KBM-7 (cell line): ENCODE results near the gene ZNF628.

Experiments used
- DNase-seq: peaks from one replicate; pipeline ENCODE4 v3.0.0-alpha.2; 2015
- in situ Hi-C: fragments of 300-500 bp; cut with MboI; formaldehyde crosslinking; loops from 2 replicates; pipeline ENCODE4 v1.14.3; 2020; ENCODE audit warnings: low sequenced_read_pairs, low pct_unique_long_range_greater_than_20kb, mixed read lengths

ZNF628 gene

DNA sequence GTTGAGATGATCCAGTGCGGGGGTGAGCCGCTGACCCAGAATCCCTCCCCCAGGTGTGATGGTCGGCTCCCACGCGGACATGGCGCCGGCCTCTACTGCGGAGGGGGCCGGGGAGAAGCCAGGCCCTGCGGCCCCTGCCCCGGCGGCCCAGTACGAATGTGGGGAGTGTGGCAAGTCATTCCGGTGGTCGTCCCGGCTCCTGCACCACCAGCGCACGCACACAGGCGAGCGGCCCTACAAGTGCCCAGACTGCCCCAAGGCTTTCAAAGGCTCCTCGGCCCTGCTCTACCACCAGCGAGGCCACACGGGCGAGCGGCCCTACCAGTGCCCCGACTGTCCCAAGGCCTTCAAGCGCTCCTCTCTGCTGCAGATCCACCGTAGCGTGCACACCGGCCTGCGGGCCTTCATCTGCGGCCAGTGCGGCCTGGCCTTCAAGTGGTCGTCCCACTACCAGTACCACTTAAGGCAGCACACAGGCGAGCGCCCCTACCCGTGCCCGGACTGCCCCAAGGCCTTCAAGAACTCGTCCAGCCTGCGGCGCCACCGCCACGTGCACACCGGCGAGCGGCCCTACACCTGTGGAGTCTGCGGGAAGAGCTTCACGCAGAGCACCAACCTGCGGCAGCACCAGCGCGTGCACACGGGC lies 4.9 kb downstream of the ZNF628 start:
- DNase-seq: no peak

DNA sequence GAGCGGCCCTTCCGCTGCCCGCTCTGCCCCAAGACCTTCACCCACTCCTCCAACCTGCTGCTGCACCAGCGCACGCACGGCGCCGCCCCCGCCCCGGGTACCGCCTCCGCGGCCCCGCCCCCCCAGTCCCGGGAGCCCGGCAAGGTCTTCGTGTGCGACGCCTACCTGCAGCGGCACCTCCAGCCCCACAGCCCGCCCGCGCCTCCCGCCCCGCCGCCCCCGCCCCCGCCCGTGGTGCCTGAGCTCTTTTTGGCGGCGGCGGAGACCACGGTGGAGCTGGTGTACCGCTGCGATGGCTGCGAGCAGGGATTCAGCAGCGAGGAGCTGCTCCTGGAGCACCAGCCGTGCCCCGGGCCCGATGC lies 5.4 kb downstream of the ZNF628 start:
- in situ Hi-C loops: no loop called here
- no peak for DNase-seq

More for the DNA sequence above, 4.9 kb downstream of the ZNF628 start:
- in situ Hi-C loops: no loop called here

DNA sequence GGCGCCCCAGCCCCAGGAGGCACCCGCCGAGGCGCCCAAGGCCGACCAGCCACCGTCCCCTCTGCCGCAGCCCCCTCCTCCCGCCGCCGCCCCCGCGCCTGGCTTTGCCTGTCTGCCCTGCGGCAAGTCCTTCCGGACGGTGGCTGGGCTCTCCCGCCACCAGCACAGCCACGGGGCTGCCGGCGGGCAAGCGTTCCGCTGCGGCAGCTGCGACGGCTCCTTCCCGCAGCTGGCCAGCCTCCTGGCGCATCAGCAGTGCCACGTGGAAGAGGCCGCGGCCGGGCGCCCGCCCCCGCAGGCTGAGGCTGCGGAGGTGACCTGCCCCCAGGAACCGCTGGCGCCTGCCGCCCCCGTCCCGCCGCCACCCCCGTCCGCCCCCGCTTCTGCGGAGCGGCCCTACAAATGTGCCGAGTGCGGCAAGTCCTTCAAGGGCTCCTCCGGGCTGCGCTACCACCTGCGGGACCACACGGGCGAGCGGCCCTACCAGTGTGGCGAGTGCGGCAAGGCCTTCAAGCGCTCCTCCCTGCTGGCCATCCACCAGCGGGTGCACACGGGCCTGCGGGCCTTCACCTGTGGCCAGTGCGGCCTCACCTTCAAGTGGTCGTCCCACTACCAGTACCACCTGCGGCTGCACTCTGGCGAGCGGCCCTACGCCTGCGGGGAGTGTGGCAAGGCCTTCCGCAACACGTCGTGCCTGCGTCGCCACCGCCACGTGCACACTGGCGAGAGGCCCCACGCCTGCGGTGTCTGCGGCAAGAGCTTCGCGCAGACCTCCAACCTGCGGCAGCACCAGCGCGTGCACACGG lies 5.9 kb downstream of the ZNF628 start:
- in situ Hi-C loops: no loop called here
- no peak for DNase-seq

DNA sequence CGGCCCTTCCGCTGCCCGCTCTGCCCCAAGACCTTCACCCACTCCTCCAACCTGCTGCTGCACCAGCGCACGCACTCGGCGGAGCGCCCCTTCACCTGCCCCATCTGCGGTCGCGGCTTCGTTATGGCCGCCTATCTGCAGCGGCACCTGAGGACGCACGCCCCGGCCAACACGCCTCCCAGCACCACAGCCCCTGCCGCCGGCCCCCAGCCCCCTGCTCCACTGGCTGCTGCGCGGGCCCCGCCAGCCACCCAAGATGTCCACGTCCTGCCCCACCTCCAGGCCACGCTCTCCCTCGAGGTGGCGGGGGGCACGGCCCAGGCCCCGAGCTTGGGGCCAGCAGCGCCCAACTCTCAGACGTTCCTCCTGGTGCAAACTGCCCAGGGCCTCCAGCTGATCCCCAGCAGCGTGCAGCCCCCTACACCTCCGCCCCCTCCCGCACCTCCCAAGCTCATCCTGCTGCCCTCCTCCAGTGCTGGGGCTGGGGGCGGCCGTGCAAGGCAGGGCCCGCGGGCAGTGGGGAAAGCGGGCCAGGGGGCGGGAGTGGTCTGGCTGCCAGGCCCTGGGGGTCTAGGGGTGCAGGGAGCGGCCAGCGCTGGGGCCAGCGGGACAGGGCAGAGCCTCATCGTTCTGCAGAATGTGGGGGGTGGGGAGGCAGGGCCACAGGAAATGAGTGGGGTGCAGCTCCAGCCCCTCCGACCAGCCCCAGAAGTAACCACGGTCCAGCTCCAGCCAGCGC lies 6.7 kb downstream of the ZNF628 start:
- in situ Hi-C loops: no loop called here

DNA sequence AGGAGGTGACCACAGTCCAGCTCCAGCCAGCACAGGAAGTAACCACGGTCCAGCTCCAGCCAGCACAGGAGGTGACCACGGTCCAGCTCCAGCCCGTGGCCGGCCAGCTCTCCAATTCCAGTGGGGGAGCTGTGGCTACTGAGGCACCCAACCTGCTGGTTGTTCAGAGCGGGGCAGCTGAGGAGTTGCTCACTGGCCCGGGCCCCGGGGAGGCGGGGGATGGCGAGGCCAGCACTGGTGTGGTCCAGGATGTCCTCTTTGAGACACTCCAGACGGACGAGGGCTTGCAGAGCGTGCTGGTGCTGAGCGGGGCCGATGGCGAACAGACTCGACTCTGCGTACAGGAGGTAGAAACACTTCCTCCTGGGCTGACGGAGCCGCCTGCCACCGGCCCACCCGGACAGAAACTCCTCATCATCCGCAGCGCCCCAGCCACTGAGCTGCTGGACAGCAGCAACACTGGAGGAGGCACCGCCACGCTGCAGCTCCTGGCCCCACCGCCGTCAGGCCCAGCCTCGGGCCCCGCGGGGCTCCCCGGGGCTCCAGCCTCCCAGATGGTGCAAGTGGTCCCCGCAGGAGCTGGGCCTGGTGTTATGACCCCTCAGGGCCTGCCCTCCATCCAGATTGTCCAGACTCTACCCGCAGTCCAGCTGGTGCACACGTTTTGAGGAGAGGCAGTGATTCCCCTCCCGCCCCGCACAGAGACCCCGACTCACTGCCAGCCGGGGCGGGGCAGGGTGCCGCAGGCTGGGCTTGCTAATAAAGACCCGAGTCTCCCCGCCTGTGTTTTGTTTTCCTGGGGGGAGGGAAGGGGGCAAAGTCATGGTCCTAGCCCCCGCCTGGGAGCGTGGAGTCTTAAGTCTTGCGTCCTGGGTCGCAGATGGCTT lies 7.5 kb downstream of the ZNF628 start:
- in situ Hi-C loops: no loop called here
- no peak for DNase-seq

More for the DNA sequence above, 6.7 kb downstream of the ZNF628 start:
- no peak for DNase-seq

DNA sequence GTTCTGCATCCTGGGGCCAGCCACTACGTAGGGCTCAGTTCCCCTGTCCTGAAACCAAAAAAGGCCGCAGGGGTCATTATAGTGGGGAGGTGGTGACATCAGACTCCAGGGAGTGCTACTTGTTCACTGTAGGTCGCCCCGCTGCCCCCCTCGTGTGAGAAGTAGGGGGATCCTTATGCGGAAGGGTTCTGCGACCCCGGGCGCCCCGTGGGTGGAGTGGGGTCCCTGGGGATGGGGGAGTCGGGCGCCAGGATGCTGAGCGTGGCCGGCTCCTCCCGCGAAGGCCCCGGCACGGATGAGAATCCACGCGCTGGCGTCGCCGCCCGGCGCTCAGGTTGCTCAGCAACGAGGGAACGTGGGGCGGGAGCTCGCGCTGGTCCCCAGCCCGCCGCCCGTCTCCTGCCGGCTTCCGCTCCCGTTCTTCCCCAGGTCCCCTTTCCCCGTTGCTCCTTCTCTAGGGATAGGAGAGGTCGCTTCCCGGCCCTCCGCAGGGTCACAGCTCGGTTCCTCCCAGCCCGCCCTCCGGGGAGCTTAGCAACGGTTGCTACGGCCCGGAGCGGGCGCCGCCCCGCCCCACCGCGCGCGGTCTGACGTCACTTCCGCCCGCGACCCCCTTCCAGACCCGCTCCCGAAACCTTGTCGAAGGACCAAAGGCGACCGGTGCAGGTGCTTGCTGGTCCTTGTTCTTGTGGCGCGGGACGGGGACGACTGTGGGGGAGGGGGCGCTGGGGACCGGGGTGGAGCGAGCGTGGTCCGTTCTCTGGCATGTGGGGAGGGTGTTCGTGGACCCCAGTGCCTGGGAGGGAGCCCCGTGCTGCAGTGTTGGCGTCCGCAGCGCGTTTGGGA lies 8.4 kb downstream of the ZNF628 start, which contains the start of gene NAT14:
TSS of gene NAT14 (plus strand) at position 596 of the 846 bp plus-strand sequence. CDS start 521 bp downstream, outside the sequence.
- in situ Hi-C loops: no loop called here
- DNase-seq: peak; percentile 77

DNA sequence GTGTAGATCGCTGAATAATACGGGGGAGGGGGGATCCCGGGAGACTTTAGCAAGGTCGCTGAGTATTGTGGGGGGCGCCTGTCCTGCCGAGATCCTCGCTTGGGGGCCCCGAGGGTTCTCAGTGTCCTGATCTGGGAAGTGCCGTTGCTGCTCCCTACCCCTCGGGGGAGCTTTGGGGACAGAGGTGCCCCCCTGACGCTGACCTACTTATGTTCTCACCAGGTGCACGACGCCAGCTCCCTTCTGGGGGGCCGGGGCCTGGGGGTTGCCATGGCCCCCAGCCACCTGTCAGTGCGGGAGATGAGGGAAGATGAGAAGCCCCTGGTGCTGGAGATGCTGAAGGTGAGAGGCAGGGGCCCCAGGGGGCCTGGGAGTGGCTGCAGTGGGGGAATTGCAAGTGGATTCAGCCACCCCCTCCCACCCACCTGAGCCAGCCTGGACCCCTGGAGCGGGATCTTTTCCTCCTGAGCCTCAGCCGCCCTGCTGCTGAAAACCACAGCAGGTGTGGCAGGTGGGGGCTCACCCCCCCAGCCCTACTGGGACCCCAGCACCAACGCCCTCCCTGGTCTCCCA lies 9.1 kb downstream of the ZNF628 start:
- DNase-seq: no peak
- in situ Hi-C loops: no loop called here

DNA sequence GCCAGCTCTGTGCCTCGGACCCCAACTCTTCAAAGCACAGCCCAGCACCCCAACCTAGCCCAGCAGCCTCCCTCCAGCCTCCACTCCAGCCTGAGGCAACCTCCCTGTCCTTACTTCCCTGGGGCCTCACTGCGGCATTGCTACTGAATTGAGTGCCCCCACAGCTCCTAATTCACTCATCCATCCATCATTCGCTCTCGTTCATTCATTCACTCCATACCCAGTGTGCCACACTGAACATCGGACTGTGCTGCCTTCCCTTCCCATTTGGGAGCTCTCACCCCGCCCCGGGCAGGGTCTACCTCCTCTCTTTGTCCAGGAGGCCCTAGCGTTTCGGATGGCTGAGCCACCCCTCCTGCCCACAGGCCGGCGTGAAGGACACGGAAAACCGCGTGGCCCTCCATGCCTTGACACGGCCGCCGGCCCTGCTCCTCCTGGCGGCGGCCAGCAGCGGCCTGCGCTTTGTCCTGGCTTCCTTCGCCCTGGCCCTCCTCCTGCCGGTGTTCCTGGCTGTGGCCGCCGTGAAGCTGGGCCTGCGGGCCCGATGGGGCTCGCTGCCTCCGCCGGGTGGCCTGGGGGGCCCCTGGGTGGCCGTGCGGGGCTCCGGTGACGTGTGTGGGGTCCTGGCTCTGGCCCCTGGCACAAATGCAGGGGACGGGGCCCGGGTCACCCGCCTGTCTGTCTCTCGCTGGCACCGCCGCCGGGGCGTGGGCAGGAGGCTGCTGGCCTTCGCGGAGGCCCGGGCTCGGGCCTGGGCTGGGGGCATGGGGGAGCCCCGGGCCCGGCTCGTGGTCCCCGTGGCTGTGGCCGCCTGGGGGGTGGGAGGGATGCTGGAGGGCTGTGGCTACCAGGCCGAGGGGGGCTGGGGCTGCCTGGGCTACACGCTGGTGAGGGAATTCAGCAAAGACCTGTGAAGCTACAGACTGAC lies 9.9 kb downstream of the ZNF628 start:
- in situ Hi-C loops: no loop called here
- no peak for DNase-seq

DNA sequence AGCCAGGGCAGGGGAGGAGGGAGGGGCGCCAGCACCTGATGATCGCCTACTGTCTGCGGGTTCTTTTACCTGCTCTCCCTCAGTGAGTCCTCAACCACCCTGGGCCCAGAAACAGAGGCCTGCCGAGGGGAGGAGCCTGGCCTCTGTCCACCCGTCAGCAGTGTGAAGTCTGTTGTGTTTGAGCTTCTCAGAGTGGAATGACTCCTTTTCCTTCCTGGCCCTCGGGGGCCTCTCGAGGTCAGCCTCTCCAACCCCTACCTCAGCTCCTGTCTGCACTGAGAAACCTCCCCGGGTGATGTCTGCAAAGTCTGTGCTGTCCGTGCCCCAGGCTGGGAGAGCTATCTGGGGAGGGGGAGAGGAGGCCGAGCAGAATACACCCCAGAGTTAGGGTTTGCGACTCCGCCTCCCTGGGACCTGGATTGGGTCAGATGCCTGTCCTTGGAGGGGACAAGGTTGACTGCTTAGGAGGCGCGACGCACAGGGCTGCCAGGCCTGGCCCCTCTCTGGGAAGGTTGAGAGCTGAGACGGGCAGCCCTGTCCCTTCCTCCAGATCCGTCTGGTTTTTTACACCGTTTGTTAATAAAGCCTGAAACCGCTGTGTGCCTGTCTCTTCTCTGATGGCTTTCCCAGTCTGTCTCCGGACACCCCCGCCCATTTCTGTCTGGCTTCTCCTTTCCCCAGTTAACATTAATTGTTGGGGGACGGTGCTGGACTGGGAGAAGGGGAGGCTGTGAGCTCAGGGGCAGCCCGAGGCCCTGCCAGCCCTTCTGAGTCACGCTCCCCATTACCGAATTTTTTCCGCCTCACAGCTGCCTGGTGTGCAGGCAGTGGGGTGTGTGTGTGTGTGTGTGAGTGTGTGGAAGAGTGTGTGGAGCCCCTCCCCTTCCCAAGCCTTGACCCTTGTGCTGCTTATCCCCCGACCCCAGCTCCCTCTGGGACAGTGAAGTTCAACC lies 10.8 kb downstream of the ZNF628 start:
- peak; percentile 57 for DNase-seq
- in situ Hi-C loops: no loop called here

DNA sequence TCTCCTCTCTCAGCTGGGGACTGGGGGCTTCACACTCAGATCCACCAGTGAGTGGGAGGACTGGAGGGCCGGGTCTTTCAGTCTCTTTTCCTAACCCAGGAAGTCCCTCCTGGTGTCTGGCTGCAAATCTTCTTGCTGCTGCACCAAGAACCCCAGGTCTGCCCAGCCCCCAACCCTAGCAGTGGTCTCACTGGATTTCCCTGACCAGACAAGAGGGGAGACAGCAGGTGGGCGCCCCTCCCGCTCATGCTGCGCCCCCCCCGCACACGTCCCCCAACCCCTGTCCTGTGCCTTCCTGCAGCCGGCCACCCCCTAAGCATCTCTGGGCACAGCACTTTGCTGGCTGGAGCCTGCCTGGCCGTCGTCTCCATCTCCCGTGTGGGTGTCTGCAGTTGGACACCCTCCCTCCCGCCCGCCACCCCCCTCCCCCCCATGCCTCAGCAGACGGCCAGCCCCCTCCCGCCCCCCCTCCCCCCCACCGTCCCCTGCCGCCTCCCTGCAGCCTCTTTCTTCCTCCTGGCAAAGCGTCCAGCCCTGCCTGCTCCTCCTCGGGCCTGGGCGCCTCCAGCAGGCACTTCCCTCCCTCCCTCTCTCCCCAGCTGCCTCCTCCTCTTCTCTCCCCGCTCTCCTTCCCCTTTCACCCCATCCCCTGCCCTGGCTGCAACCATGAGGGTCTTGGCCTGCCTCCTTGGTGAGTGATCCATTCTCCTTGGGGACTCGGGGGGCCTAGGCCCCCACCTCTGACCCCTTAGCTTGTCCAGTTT lies 11.7 kb downstream of the ZNF628 start, which contains the start of gene SSC5D:
TSS of gene SSC5D (plus strand) at position 513 of the 764 bp plus-strand sequence. CDS start at position 667, 154 bp downstream.
- DNase-seq: peak; percentile 22
- in situ Hi-C loops: no loop called here

DNA sequence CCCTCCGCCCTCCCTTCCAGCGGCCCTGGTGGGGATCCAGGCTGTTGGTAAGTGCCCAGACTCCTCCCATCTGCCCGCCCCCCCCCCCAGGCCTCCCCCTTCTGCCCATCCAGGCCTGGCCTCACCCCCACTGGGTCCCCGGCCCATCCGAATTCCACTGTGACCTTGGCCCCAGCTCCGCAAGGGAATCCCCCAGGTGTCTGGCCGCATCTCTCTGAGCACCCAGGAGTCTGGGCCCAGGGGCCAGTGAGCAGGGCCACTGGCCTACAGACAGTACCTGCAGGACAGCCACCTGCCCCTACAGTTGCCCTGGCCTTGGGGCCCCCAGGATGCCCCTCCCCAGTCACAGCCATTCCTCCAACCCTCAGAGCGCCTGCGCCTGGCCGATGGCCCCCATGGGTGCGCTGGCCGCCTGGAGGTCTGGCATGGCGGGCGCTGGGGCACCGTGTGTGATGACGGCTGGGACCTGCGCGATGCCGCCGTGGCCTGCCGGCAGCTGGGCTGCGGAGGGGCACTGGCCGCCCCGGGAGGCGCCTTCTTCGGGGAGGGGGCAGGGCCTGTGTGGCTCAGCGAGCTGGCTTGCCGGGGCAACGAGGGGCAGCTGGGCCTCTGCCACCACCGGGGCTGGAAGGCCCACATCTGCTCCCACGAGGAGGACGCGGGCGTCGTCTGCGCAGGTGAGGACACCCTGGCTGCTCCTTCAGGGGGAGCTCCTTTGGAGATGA lies 12.7 kb downstream of the ZNF628 start:
- no peak for DNase-seq
- in situ Hi-C loops: no loop called here

DNA sequence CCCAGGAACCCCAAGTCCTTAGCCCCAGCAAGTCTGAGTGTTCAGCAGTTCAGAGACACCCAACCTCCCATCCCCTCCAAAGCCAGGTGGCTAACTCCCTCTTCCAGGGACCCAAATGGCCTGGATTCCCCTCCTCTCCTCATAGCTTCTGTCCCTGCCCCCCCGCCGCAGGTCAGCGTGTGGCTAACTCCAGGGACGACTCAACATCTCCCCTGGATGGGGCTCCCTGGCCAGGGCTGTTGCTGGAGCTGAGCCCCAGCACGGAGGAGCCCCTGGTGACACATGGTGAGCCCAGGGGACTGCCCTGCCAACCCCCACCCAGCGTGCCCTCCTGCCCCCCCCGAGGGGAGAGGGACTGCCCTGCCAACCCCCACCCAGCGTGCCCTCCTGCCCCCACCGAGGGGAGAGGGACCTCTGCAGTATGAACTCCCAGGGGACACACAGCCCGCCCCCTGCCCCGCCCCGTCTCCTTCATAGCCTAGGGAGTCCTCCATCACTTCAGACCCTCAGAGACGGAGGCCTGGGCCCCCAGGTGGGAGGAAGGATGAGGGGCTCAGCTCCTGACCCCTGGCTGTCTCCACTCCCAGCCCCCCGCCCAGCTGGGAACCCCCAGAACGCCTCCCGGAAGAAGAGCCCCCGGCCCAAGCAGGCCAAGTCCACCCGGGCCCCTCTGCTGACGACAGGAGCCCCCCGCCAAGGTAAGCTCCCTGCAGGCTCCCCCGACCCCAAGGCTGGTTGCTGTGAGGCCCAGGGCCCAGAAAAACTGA lies 13.5 kb downstream of the ZNF628 start:
- in situ Hi-C loops: no loop called here
- no peak for DNase-seq

DNA sequence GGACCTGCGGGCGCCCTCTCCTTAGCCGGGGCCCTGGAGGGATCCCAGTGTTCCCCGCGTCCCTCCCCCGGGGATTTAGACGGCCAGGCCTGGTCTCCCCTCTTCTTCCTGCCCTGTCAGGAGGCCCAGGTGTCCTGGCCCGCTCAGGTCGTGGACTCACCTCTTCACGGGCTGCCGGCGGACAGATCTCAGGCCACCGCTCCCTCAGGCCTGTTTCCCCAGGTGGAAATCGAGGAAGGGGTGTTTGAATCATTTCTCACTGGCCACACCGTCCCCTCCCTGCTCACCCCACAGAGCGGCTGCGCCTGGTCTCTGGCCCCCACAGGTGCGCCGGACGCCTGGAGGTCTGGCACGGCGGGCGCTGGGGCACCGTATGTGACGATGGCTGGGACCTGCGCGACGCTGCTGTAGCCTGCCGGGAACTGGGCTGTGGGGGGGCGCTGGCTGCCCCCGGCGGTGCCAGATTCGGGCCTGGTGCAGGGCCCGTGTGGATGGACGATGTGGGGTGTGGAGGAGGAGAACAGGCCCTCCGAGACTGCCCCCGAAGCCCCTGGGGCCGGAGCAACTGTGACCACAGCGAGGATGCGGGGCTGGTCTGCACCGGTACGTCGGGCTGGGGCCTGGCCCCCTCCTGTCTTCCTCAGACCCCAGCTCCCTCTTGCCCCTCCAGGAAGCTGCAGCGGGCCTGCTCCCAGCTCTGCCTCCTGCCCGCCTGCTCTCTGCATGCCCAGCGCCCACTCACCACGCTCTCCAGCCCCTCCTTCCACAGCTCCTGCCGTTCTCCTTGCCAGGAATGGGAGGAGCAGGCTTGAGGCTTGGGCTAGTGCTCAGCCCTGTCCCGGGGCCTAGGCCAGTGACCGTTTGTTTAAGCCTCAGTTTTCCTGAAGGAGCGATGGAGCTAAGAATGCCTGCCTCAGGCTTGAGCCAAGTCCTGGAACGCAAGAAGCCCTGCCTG lies 14.3 kb downstream of the ZNF628 start:
- in situ Hi-C loops: no loop called here
- DNase-seq: no peak
